Colonic mucosa (tissue), 4 donors: ENCODE results near the gene ISG20. TPM values are rescaled to one million over a fixed set of nuclear protein-coding genes. Genes with fewer than 3 reads are reported as not detected.
A peak's percentile ranks its signal among the peaks of the same experiment; 100 is the strongest.

Experiments used
- DNase-seq: peaks from one replicate; pipeline ENCODE4 v3.0.0-alpha.2; 2020
- H3K27ac ChIP-seq: fragments of 200-600 bp; one replicate; pipeline ENCODE4 v1.8.0; 2021
- H3K27me3 ChIP-seq: fragments of 200-600 bp; one replicate; pipeline ENCODE4 v1.8.0; 2021
- H3K36me3 ChIP-seq: fragments of 200-600 bp; one replicate; pipeline ENCODE4 v1.8.0; 2021
- H3K4me1 ChIP-seq: fragments of 200-600 bp; one replicate; pipeline ENCODE4 v1.8.0; 2021; ENCODE audit warnings: mild to moderate bottlenecking
- H3K4me3 ChIP-seq: fragments of 200-600 bp; one replicate; pipeline ENCODE4 v1.8.0; 2021
- H3K9ac ChIP-seq, 2 donors: one replicate each; pipeline ENCODE4 v1.7.0; 2013; ENCODE audit warnings: control low read depth in 2 of 2, low read depth in 2 of 2, low read length in 2 of 2
- H3K9me3 ChIP-seq: fragments of 200-600 bp; one replicate; pipeline ENCODE4 v1.8.0; 2021
- CTCF ChIP-seq: fragments of 200-600 bp; IDR thresholded peaks from one replicate; pipeline ENCODE4 v1.8.0; 2022; ENCODE audit warnings: antibody characterized with exemption, mild to moderate bottlenecking
- intact Hi-C: fragments of 100-400 bp; cut with DNase I; formaldehyde crosslinking; loops from one replicate; pipeline ENCODE4 v1.14.1; 2022
- total RNA-seq, 2 donors: library from RNA; stranded (reverse); fragmentation: NEBNext Ultra II Directional in 1 of 2; extraction: Animal tissue kit (Norgen Biotek cat#: 25700) in 1 of 2; gene quantifications; one replicate each; pipeline ENCODE4 v1.2.1, GENCODE V29; 2021
- donor health status: healthy.
- donor health status: DM: no; HTN: no; CAD: no.
- donor health status: DM: no; HTN: no; CAD: no.

The ISG20 gene
- total RNA-seq: 10 to 100 TPM; 43.5 to 60.5 TPM

DNA sequence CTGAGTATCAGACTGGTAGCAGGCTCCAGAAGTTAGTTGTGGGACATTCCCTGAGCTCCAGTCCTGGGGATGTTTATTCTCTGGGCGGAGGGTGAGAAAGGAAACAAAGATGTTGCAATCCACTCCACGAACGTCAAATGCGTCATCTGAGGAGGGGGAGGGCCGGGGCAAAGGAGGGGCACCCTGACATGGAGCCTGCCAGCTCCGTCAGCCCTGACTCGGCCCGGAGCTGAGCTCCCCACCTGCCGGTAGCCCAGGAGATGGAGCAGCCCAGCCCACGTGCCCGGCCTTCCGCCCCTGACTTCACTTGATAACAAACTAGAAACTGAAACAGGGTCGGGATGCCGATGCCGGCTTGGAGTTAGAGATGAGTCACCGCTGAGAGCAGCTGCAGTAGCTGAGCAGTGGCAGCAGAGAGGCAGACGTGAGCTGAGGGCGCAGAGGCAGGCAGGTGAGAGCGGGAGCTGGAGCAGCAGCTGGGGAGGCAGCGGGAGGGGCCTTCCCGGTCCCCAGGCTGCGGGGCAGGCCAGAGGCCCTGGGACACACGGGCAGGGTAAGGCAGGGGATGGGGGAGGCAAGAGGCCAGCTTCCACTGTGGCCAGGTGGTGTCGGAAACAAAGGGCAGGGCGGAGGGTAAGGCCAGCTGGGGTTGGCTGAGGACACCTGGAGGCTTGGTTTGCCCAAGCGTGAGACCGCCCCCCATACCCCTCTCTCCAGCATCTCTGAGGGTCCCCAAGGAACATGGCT is at the start of gene ISG20:
ISG20 (plus strand) TSS at position 391 of the 747 bp plus-strand sequence; CDS start at position 742, 351 bp downstream.
- Histone ChIP-seq H3K4me3 (peak within 1 kb of the TSS; percentile 30), H3K9ac (peak within 1 kb of the TSS; percentile 86 to 93), H3K4me1 (peaks cover 5% of the 10 kb centered on the region), H3K27ac (peak within 1 kb of the TSS; percentile 96), H3K27me3 (no peaks in the 10 kb centered on the region), H3K9me3 (no peaks in the 10 kb centered on the region), H3K36me3 (no peaks in the 10 kb centered on the region)
- intact Hi-C loops: no loop called here
- peak; percentile 18 for TF ChIP-seq CTCF
- peak; percentile 94 for DNase-seq

DNA sequence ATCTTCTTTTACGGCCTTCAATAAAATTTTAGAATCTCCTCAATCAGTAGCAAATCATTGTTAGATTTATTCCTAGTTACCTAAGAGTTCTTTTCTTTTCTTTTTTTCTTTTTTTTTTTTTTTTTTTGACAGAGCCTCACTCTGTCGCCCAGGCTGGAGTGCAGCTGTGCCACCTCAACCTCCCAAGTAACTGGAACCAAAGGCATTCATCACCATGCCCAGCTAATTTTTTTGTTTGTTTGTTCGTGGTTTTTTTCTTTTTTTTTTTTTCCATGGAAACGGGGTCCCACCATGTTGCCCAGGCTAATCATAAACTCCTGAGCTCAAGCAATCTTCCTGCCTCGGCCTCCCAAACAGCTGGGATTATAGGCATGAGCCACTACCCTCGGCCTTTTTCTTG is 48.1 kb upstream of the ISG20 start:
- Histone ChIP-seq H3K36me3 (no peaks in the 10 kb centered on the region), H3K9me3 (no peaks in the 10 kb centered on the region), H3K4me3 (no peak overlapping the region), H3K4me1 (no peaks in the 10 kb centered on the region), H3K27ac (no peak overlapping the region), H3K27me3 (no peaks in the 10 kb centered on the region), H3K9ac (no peak overlapping the region)
- DNase-seq: no peak
- no peak for TF ChIP-seq CTCF
- intact Hi-C loops: no loop called here

DNA sequence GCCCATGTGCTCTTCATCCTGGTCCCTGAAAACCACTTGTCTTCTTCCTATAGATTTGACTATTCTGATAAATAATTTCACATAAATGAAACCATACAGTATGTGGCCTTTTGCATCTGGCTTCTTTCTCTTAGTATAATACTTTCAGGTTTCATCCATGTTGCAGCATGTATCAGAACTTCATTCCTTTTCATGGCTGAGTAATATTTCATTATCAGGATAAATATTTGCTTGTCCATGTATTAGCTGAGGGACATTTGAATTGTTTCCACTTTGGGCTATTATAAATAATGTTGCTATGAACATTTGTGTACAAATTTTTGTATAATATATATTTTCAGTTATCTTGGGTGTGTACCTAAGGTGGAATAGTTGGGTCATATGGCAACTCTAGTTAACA is 47.4 kb upstream of the ISG20 start:
- Histone ChIP-seq H3K27me3 (no peaks in the 10 kb centered on the region), H3K9me3 (no peaks in the 10 kb centered on the region), H3K27ac (no peak overlapping the region), H3K9ac (no peak overlapping the region), H3K36me3 (no peaks in the 10 kb centered on the region), H3K4me3 (no peak overlapping the region), H3K4me1 (no peaks in the 10 kb centered on the region)
- intact Hi-C loops: no loop called here
- DNase-seq: no peak
- TF ChIP-seq CTCF: no peak

GRCh38 chr15:88603885-88604284 is 34.9 kb upstream of the ISG20 start:
- no peak overlapping the region for H3K27ac ChIP-seq
- peaks cover 41% of the 10 kb centered on the region for H3K27me3 ChIP-seq
- no peaks in the 10 kb centered on the region for H3K4me1 ChIP-seq
- no peaks in the 10 kb centered on the region for H3K9me3 ChIP-seq
- no peak overlapping the region for H3K4me3 ChIP-seq
- intact Hi-C loops: no loop called here
- no peak for DNase-seq
- H3K36me3 ChIP-seq: no peaks in the 10 kb centered on the region
- H3K9ac ChIP-seq: no peak overlapping the region
- TF ChIP-seq CTCF: no peak

DNA sequence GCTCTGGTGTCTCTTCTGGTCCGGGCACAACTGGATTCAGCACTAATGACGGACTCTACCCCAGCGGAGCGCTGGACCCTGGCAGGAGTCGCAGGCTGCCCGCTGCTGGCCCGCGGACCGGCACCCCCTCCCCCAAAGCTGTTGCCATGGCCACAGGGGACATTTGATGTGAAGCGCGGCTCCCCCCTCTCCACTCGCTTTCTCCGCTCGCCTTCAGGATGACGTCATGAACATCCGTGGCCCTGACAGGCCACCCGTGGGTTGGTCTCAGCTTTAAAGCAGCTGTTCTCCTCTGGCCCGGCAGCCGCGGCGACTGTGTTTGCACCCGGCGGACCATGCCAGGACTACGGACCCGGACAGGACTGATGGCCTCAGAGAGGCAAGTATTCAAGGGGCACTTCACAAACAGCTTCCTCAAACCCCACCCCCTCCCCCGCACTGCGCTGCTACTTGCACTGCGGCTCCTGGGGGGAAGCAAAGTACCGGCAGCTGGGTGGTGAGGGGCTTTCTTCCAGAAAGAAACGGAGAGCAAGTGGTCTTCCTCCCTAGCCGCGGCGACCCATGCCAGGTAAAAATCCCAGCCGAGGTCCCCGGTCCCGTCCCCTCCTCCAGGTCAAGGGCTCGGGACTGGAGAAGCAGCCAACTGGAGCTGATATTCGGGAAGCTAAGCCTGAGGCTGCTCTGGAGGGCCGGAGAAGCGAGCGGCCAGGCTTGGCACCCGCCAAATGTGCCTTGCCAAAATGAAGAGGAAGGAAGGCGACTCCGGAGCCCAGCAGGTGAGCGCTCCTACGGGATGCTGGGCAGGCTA is 34.2 kb upstream of the ISG20 start:
- Histone ChIP-seq H3K9me3 (no peaks in the 10 kb centered on the region), H3K27me3 (peaks cover 41% of the 10 kb centered on the region), H3K27ac (no peak overlapping the region), H3K9ac (no peak overlapping the region), H3K36me3 (no peaks in the 10 kb centered on the region), H3K4me3 (no peak overlapping the region), H3K4me1 (no peaks in the 10 kb centered on the region)
- intact Hi-C loops: no loop called here
- TF ChIP-seq CTCF: no peak
- DNase-seq: no peak
